Upper lobe of left lung (tissue), 6 donors: Measurements from ENCODE around the gene ADGRG1. TPM values are rescaled to one million over a fixed set of nuclear protein-coding genes. Genes with fewer than 3 reads are reported as not detected.

Experiments
- ATAC-seq, 2 donors: fragments of 200-7000 bp; cut with Tn5 transposase; one replicate each; pipeline ENCODE4 v1.9.1; 2022; ENCODE audit warnings: mild to moderate bottlenecking in 2 of 2, moderate library complexity in 2 of 2; ENCODE audit not compliant: low FRiP score in 2 of 2
- DNase-seq, 2 donors: peaks; one replicate each; pipeline ENCODE4 v3.0.0-alpha.2; 2019 to 2020
- H3K27ac ChIP-seq, 4 donors: fragments of 200-600 bp; sonication (generic); one replicate each; pipeline ENCODE4 v1.5.1; 2016 to 2019
- H3K27me3 ChIP-seq, 4 donors: fragments of 200-600 bp; sonication (generic); one replicate each; pipeline ENCODE4 v1.5.1; 2017 to 2019
- H3K36me3 ChIP-seq, 4 donors: fragments of 200-600 bp; sonication (generic); one replicate each; pipeline ENCODE4 v1.5.1; 2016 to 2019
- H3K4me1 ChIP-seq, 4 donors: fragments of 200-600 bp; sonication (generic); one replicate each; pipeline ENCODE4 v1.5.1; 2018 to 2019
- H3K4me3 ChIP-seq, 4 donors: fragments of 200-600 bp; sonication (generic); one replicate each; pipeline ENCODE4 v1.5.1; 2017 to 2019; ENCODE audit warnings: mild to moderate bottlenecking in 2 of 4, moderate library complexity in 1 of 4
- H3K9me3 ChIP-seq, 4 donors: fragments of 200-600 bp; sonication (generic); one replicate each; pipeline ENCODE4 v1.5.1; 2018 to 2019
- CTCF ChIP-seq, 6 experiments: fragments of 450-650 bp in 4 of 6; fragments of 200-600 bp in 2 of 6; sonication (generic) in 2 of 6; IDR thresholded peaks; one replicate each; pipeline ENCODE4 v1.5.1; 2016 to 2019; ENCODE audit warnings: antibody characterized with exemption in 6 of 6
- EP300 ChIP-seq, 4 donors: sonication (generic); formaldehyde crosslinking; IDR thresholded peaks; one replicate each; pipeline ENCODE4 v1.5.1; 2017; ENCODE audit warnings: antibody characterized with exemption in 4 of 4, control low read depth in 2 of 4
- POLR2A ChIP-seq, 4 donors: fragments of 450-650 bp; IDR thresholded peaks; one replicate each; pipeline ENCODE4 v1.5.1; 2016 to 2017; ENCODE audit warnings: antibody characterized with exemption in 4 of 4, mild to moderate bottlenecking in 2 of 4
- POLR2AphosphoS5 ChIP-seq, 2 donors: sonication (generic); formaldehyde crosslinking; IDR thresholded peaks; one replicate each; pipeline ENCODE4 v1.5.1; 2017; ENCODE audit warnings: antibody characterized with exemption in 2 of 2
- WGBS, 2 donors: methylation state at CpG; one replicate each; pipeline ENCODE4 v1.1.5; 2017 to 2018; 5-methylcytosine and 5-hydroxymethylcytosine counted together
- total RNA-seq, 6 donors: library from RNA; depleted of rRNA in 4 of 6; stranded (reverse); fragments of >200 nt in 4 of 6; gene quantifications; one replicate each; pipeline versions ENCODE4 v1.1.0 to v1.2.1, GENCODE V29; 2016 to 2021
- donor health status: DM: no; HTN: no; CAD: no; lungs with moderate emphysema.
- donor health status: DM: no; HTN: yes; CAD: no; lungs with severe emphysema.

Gene ADGRG1
- total RNA-seq, 6 donors from 2014 or later, result 34.6 to 89.3 (median 40.4) TPM

- H3K27ac ChIP-seq, result no peak overlapping the region
- no peaks in the 10 kb centered on the region for H3K27me3 ChIP-seq
- no peaks in the 10 kb centered on the region for H3K9me3 ChIP-seq
- no peaks in the 10 kb centered on the region for H3K4me1 ChIP-seq
- ATAC-seq (no peak), DNase-seq (peak in 1 of 2 donors; percentile 53)
- no peak overlapping the region for H3K4me3 ChIP-seq
- H3K36me3 ChIP-seq, result peaks cover 0 to 83% (median 54%) of the 10 kb centered on the region in 4 donors
- no peak for TF ChIP-seq POLR2A (IDR thresholded peaks at IDR 0.05)
- TF ChIP-seq POLR2AphosphoS5 (IDR thresholded peaks at IDR 0.05), result no peak
- no peak for TF ChIP-seq CTCF (IDR thresholded peaks at IDR 0.05)
- TF ChIP-seq EP300 (IDR thresholded peaks at IDR 0.05), result no peak
- 86 to 98% methylated on average over 6 to 7 of the region's 7 CpGs for WGBS, 2 donors
Observed at GRCh38 chr16:57661510-57661909, 33.1 kb downstream of the ADGRG1 start.

- H3K4me3 ChIP-seq, result no peak overlapping the region
- no peaks in the 10 kb centered on the region for H3K9me3 ChIP-seq
- no peak for DNase-seq
- no peaks in the 10 kb centered on the region for H3K4me1 ChIP-seq
- WGBS, 2 donors, result 90 to 94% methylated on average over 20 of the region's 20 CpGs
- H3K27me3 ChIP-seq, result no peaks in the 10 kb centered on the region
- no peak for ATAC-seq
- no peak for TF ChIP-seq POLR2A (IDR thresholded peaks at IDR 0.05)
- TF ChIP-seq CTCF (IDR thresholded peaks at IDR 0.05), result no peak
- no peak for TF ChIP-seq POLR2AphosphoS5 (IDR thresholded peaks at IDR 0.05)
- TF ChIP-seq EP300 (IDR thresholded peaks at IDR 0.05), result no peak
- peaks cover 0 to 78% (median 50%) of the 10 kb centered on the region in 4 donors for H3K36me3 ChIP-seq
- no peak overlapping the region for H3K27ac ChIP-seq
Observed at GRCh38 chr16:57661936-57662906, 33.8 kb downstream of the ADGRG1 start.

- WGBS, 2 donors, result 88% methylated on average over 19 of the region's 21 CpGs; no CpG with 5 or more reads in 1 of the 2 donors
- no peaks in the 10 kb centered on the region for H3K27me3 ChIP-seq
- no peak overlapping the region for H3K4me3 ChIP-seq
- TF ChIP-seq CTCF (IDR thresholded peaks at IDR 0.05) (no peak), POLR2AphosphoS5 (IDR thresholded peaks at IDR 0.05) (no peak), EP300 (IDR thresholded peaks at IDR 0.05) (no peak)
- no peak for ATAC-seq
- no peaks in the 10 kb centered on the region for H3K9me3 ChIP-seq
- peaks cover 0 to 9% (median 3%) of the 10 kb centered on the region in 4 donors for H3K4me1 ChIP-seq
- DNase-seq, result peak in 1 of 2 donors; percentile 70
- no peak overlapping the region for H3K27ac ChIP-seq
- peaks cover 0 to 65% (median 45%) of the 10 kb centered on the region in 4 donors for H3K36me3 ChIP-seq
Observed at GRCh38 chr16:57663436-57663835, 35.0 kb downstream of the ADGRG1 start.

- peaks cover 0 to 60% (median 41%) of the 10 kb centered on the region in 4 donors for H3K36me3 ChIP-seq
- no peak overlapping the region for H3K27ac ChIP-seq
- no peaks in the 10 kb centered on the region for H3K9me3 ChIP-seq
- TF ChIP-seq EP300 (IDR thresholded peaks at IDR 0.05), result no peak
- TF ChIP-seq POLR2A (IDR thresholded peaks at IDR 0.05), result no peak
- no peak for TF ChIP-seq CTCF (IDR thresholded peaks at IDR 0.05)
- TF ChIP-seq POLR2AphosphoS5 (IDR thresholded peaks at IDR 0.05), result no peak
- H3K4me1 ChIP-seq, result peaks cover 0 to 9% (median 3%) of the 10 kb centered on the region in 4 donors
- H3K4me3 ChIP-seq, result no peak overlapping the region
- 81 to 92% methylated on average over 4 to 15 of the region's 15 CpGs for WGBS, 2 donors
- ATAC-seq, result no peak
- H3K27me3 ChIP-seq, result no peaks in the 10 kb centered on the region
- DNase-seq, result no peak
Observed at GRCh38 chr16:57663917-57664661, 35.7 kb downstream of the ADGRG1 start.
